ENCODE measurements around the gene CRACDL. TPM values are rescaled to one million over a fixed set of nuclear protein-coding genes. Genes with fewer than 3 reads are reported as not detected.

Gene CRACDL
- polyA plus RNA-seq, 2 donors, result 9.1 to 15.8 TPM

GRCh38 chr2:98825404-98825803, 110.6 kb downstream of the CRACDL start:
- Histone ChIP-seq H3K27ac (ENCODE audit: low read depth in 2 of 2, low read length in 1 of 2) (no peak overlapping the region), H3K9me3 (ENCODE audit: control insufficient read depth in 2 of 2, insufficient read depth in 1 of 2, low read depth in 1 of 2, low read length in 1 of 2) (peaks cover 0 to 4% of the 10 kb centered on the region in 2 donors), H3K4me1 (ENCODE audit: control insufficient read depth in 2 of 2, insufficient read depth in 2 of 2, low read length in 1 of 2) (peaks cover 2 to 4% of the 10 kb centered on the region in 2 donors), H3K27me3 (ENCODE audit: control insufficient read depth in 1 of 2, insufficient read depth in 2 of 2, low read length in 2 of 2) (no peaks in the 10 kb centered on the region), H3K4me3 (ENCODE audit: low read depth in 1 of 2, low read length in 2 of 2) (no peak overlapping the region), H3K36me3 (ENCODE audit: control insufficient read depth in 2 of 2, insufficient read depth in 2 of 2, low read length in 1 of 2) (peaks cover 0 to 5% of the 10 kb centered on the region in 2 donors)
- WGBS, 2 donors, result 82 to 86% methylated on average over 6 of the region's 6 CpGs

DNA sequence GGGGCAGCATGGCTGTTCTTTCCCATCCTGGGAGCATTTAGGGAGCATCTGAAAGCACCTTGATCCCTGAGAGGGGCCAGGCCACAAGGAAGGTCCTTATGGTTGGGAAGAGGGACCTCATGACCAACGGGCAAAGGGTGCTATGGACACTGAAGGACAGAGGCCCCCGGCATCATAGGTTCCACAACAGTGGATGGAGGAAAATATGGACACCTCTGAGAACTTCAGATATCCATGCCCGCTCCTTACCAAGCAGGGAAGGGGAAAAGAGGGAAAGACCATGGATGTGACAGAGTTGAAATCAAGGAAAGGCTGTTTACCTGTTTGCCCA, 111.0 kb downstream of the CRACDL start:
- Histone ChIP-seq H3K27ac (ENCODE audit: low read depth in 2 of 2, low read length in 1 of 2) (no peak overlapping the region), H3K4me1 (ENCODE audit: control insufficient read depth in 2 of 2, insufficient read depth in 2 of 2, low read length in 1 of 2) (peaks cover 2 to 4% of the 10 kb centered on the region in 2 donors), H3K27me3 (ENCODE audit: control insufficient read depth in 1 of 2, insufficient read depth in 2 of 2, low read length in 2 of 2) (no peaks in the 10 kb centered on the region), H3K36me3 (ENCODE audit: control insufficient read depth in 2 of 2, insufficient read depth in 2 of 2, low read length in 1 of 2) (peaks cover 0 to 5% of the 10 kb centered on the region in 2 donors), H3K4me3 (ENCODE audit: low read depth in 1 of 2, low read length in 2 of 2) (no peak overlapping the region), H3K9me3 (ENCODE audit: control insufficient read depth in 2 of 2, insufficient read depth in 1 of 2, low read depth in 1 of 2, low read length in 1 of 2) (peaks cover 0 to 4% of the 10 kb centered on the region in 2 donors)
- 94% methylated on average over 3 of the region's 3 CpGs for WGBS, 2 donors

DNA sequence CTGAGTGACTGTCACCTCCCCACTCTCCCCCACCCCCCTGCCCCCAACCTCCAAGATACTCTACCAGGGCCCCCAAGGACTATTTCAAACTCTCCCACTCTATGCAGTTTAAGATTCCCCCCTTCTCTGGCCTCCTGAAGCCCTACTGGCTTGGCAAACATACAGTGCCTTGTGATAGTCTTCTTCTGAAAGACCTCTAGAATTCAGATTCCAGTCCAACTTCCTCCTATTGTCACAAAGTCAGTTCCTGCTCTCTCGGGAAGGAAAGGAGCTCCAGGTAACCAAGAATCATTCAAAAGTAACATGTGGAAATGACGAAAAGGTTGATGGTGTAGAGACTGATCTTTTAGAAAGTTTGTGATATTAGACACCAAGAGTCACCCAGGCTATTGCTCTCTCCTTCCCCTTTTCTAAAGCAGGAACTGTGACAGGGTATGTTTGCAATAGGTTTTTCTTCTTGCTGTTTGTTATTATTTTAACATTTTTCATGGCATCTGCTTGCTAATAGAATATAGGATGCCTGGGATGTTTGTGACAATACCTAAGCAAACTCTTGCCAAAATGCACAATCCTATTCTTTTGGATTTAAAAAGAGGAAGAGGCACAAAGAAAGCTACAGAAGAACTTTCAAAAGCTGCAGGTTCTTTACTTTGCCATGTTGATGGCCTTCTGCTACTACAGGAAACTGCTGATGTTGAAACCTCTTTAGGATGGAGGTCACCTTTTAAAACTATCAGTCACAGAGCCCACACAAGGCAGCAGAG, 111.6 kb downstream of the CRACDL start:
- Histone ChIP-seq H3K27me3 (ENCODE audit: control insufficient read depth in 1 of 2, insufficient read depth in 2 of 2, low read length in 2 of 2) (no peaks in the 10 kb centered on the region), H3K9me3 (ENCODE audit: control insufficient read depth in 2 of 2, insufficient read depth in 1 of 2, low read depth in 1 of 2, low read length in 1 of 2) (peaks cover 0 to 4% of the 10 kb centered on the region in 2 donors), H3K27ac (ENCODE audit: low read depth in 2 of 2, low read length in 1 of 2) (no peak overlapping the region), H3K36me3 (ENCODE audit: control insufficient read depth in 2 of 2, insufficient read depth in 2 of 2, low read length in 1 of 2) (peaks cover 0 to 5% of the 10 kb centered on the region in 2 donors), H3K4me3 (ENCODE audit: low read depth in 1 of 2, low read length in 2 of 2) (no peak overlapping the region), H3K4me1 (ENCODE audit: control insufficient read depth in 2 of 2, insufficient read depth in 2 of 2, low read length in 1 of 2) (peaks cover 2 to 4% of the 10 kb centered on the region in 2 donors)
- WGBS, 2 donors, result 65 to 71% methylated on average over 2 of the region's 2 CpGs

- Histone ChIP-seq H3K4me3 (ENCODE audit: low read depth in 1 of 2, low read length in 2 of 2) (peak overlapping the region; percentile 38 to 43), H3K27ac (ENCODE audit: low read depth in 2 of 2, low read length in 1 of 2) (peak overlapping the region; percentile 27 to 67), H3K4me1 (ENCODE audit: control insufficient read depth in 2 of 2, insufficient read depth in 2 of 2, low read length in 1 of 2) (peaks cover 0 to 6% of the 10 kb centered on the region in 2 donors), H3K27me3 (ENCODE audit: control insufficient read depth in 1 of 2, insufficient read depth in 2 of 2, low read length in 2 of 2) (no peaks in the 10 kb centered on the region), H3K9me3 (ENCODE audit: control insufficient read depth in 2 of 2, insufficient read depth in 1 of 2, low read depth in 1 of 2, low read length in 1 of 2) (peaks cover 0 to 4% of the 10 kb centered on the region in 2 donors), H3K36me3 (ENCODE audit: control insufficient read depth in 2 of 2, insufficient read depth in 2 of 2, low read length in 1 of 2) (peaks cover 0 to 5% of the 10 kb centered on the region in 2 donors)
- WGBS, 2 donors, result 45 to 55% methylated on average over 26 to 40 of the region's 40 CpGs
Measured at GRCh38 chr2:98823196-98824170, 112.5 kb downstream of the CRACDL start.

- peaks cover 0 to 5% of the 10 kb centered on the region in 2 donors for H3K36me3 ChIP-seq (ENCODE audit: control insufficient read depth in 2 of 2, insufficient read depth in 2 of 2, low read length in 1 of 2)
- WGBS, 2 donors, result 23 to 32% methylated on average over 86 to 117 of the region's 117 CpGs
- peak overlapping the region; percentile 27 to 67 for H3K27ac ChIP-seq (ENCODE audit: low read depth in 2 of 2, low read length in 1 of 2)
Measured at GRCh38 chr2:98822301-98823164, 113.5 kb downstream of the CRACDL start.

GRCh38 chr2:98821629-98822135, 114.3 kb downstream of the CRACDL start:
- WGBS, 2 donors, result 91 to 95% methylated on average over 37 to 38 of the region's 38 CpGs
- Histone ChIP-seq H3K9me3 (ENCODE audit: control insufficient read depth in 2 of 2, insufficient read depth in 1 of 2, low read depth in 1 of 2, low read length in 1 of 2) (peaks cover 0 to 4% of the 10 kb centered on the region in 2 donors), H3K4me3 (ENCODE audit: low read depth in 1 of 2, low read length in 2 of 2) (no peak overlapping the region), H3K27me3 (ENCODE audit: control insufficient read depth in 1 of 2, insufficient read depth in 2 of 2, low read length in 2 of 2) (no peaks in the 10 kb centered on the region), H3K4me1 (ENCODE audit: control insufficient read depth in 2 of 2, insufficient read depth in 2 of 2, low read length in 1 of 2) (peaks cover 0 to 6% of the 10 kb centered on the region in 2 donors), H3K36me3 (ENCODE audit: control insufficient read depth in 2 of 2, insufficient read depth in 2 of 2, low read length in 1 of 2) (peaks cover 0 to 5% of the 10 kb centered on the region in 2 donors), H3K27ac (ENCODE audit: low read depth in 2 of 2, low read length in 1 of 2) (no peak overlapping the region)

More at GRCh38 chr2:98822301-98823164, 113.5 kb downstream of the CRACDL start:
- Histone ChIP-seq H3K4me3 (ENCODE audit: low read depth in 1 of 2, low read length in 2 of 2) (peak overlapping the region; percentile 38 to 43), H3K4me1 (ENCODE audit: control insufficient read depth in 2 of 2, insufficient read depth in 2 of 2, low read length in 1 of 2) (peaks cover 0 to 6% of the 10 kb centered on the region in 2 donors), H3K9me3 (ENCODE audit: control insufficient read depth in 2 of 2, insufficient read depth in 1 of 2, low read depth in 1 of 2, low read length in 1 of 2) (peaks cover 0 to 4% of the 10 kb centered on the region in 2 donors), H3K27me3 (ENCODE audit: control insufficient read depth in 1 of 2, insufficient read depth in 2 of 2, low read length in 2 of 2) (no peaks in the 10 kb centered on the region)

DNA sequence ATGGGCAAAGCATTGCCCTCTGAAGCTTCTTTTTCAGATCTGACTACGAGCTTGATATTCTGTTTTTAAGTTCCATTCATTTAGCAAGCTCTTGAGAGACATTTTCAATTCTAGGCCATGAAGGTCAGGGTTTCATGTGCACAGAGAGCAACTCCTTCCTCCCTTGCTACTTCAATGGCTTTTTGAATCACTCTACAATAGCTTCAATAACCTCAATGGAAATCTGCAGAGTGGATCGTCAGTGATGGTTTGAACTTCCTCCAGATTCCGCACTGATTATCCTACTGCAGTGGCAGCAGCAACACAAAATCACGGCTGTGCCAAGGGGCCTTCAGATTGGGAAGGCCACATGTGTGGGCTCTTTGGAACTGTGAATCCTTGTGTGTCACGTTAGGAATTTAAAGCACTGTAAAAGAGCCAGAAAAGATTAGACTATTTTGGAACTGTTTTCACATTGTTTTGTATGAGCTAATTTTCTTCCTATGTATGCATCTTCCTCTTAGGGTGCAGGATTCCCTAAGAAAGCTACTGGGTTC, 116.7 kb downstream of the CRACDL start:
- peaks cover 0 to 5% of the 10 kb centered on the region in 2 donors for H3K36me3 ChIP-seq (ENCODE audit: control insufficient read depth in 2 of 2, insufficient read depth in 2 of 2, low read length in 1 of 2)
- WGBS, 2 donors, result 52 to 60% methylated on average over 5 of the region's 5 CpGs
- H3K27ac ChIP-seq (ENCODE audit: low read depth in 2 of 2, low read length in 1 of 2), result no peak overlapping the region

DNA sequence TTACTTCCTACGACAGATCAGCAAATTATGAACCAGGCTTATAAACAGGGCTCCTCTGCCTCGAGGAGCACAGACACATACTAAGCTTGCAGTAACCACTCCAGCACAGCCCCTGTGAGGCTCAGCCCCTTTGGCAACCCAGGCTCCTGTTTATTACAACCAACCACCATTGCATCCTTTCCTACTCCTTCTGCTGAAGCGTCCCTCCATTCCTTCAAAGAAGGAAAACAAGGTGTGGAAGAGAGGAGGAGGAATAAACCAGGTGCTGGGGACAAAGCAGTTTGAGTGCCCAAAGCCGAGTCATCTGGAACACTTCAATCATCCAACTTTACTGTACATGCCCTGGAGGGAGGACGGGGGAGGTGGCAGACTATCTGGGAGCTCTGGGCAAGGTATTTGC, 117.9 kb downstream of the CRACDL start:
- 72 to 79% methylated on average over 5 of the region's 5 CpGs for WGBS, 2 donors
- Histone ChIP-seq H3K4me3 (ENCODE audit: low read depth in 1 of 2, low read length in 2 of 2) (no peak overlapping the region), H3K9me3 (ENCODE audit: control insufficient read depth in 2 of 2, insufficient read depth in 1 of 2, low read depth in 1 of 2, low read length in 1 of 2) (peaks cover 0 to 4% of the 10 kb centered on the region in 2 donors), H3K36me3 (ENCODE audit: control insufficient read depth in 2 of 2, insufficient read depth in 2 of 2, low read length in 1 of 2) (peaks cover 0 to 5% of the 10 kb centered on the region in 2 donors), H3K27me3 (ENCODE audit: control insufficient read depth in 1 of 2, insufficient read depth in 2 of 2, low read length in 2 of 2) (no peaks in the 10 kb centered on the region), H3K27ac (ENCODE audit: low read depth in 2 of 2, low read length in 1 of 2) (no peak overlapping the region), H3K4me1 (ENCODE audit: control insufficient read depth in 2 of 2, insufficient read depth in 2 of 2, low read length in 1 of 2) (peaks cover 0 to 8% of the 10 kb centered on the region in 2 donors)

More for the DNA sequence above, 116.7 kb downstream of the CRACDL start:
- Histone ChIP-seq H3K4me1 (ENCODE audit: control insufficient read depth in 2 of 2, insufficient read depth in 2 of 2, low read length in 1 of 2) (peaks cover 0 to 9% of the 10 kb centered on the region in 2 donors), H3K27me3 (ENCODE audit: control insufficient read depth in 1 of 2, insufficient read depth in 2 of 2, low read length in 2 of 2) (no peaks in the 10 kb centered on the region), H3K4me3 (ENCODE audit: low read depth in 1 of 2, low read length in 2 of 2) (no peak overlapping the region), H3K9me3 (ENCODE audit: control insufficient read depth in 2 of 2, insufficient read depth in 1 of 2, low read depth in 1 of 2, low read length in 1 of 2) (peaks cover 0 to 4% of the 10 kb centered on the region in 2 donors)

Data from esophagus (tissue), 2 donors.